Glomerular endothelial cell (primary cell): ENCODE results near the gene OR6A2. TPM values are rescaled to one million over a fixed set of nuclear protein-coding genes. Genes with fewer than 3 reads are reported as not detected.
A peak's percentile ranks its signal among the peaks of the same experiment; 100 is the strongest.
"Not testable (repeated sequence)": the region's sequence is repeated elsewhere in the genome, so short reads cannot be mapped to it uniquely, and the experiment has no call there.

ENCODE experiments used
- DNase-seq: peaks from one replicate; pipeline ENCODE4 v3.0.0-alpha.2; 2011; ENCODE audit warnings: low read depth, low spot score; ENCODE audit errors: extremely low read depth
- total RNA-seq: library from RNA; depleted of rRNA; stranded (reverse); fragments of >200 nt; gene quantifications from 2 replicates; pipeline ENCODE4 v1.2.3, GENCODE V29; 2015

OR6A2 gene
- 0.19 and 0.29 TPM in 2 replicates for total RNA-seq

- no peak for DNase-seq
Measured at GRCh38 chr11:6799402-6799801, at the start of gene OR6A2. TSS of gene OR6A2 (minus strand) at chr11:6799689. CDS start at chr11:6795708, 3,981 bp downstream.

DNA sequence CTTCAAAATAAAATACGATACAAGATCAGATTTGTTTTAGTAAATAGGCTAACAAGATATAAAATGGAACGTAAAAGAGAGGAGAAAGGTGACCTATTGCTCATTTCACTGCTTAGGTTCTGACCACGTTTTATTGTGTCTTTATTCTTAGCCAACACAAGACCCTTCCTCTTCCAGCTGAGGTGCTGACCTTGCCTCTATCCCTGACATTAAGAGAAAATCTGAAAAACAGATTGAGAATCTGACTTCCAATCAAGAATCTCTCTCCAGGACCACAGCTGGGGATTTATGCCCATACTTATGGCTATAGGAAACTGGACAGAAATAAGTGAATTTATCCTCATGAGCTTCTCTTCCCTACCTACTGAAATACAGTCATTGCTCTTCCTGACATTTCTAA, 45.9 kb upstream of the OR6A2 start, which contains the start of gene OR10A5:
TSS of gene OR10A5 (plus strand) at position 301 of the 400 bp plus-strand sequence. CDS start at position 301, 0 bp downstream.
- no peak for DNase-seq

DNA sequence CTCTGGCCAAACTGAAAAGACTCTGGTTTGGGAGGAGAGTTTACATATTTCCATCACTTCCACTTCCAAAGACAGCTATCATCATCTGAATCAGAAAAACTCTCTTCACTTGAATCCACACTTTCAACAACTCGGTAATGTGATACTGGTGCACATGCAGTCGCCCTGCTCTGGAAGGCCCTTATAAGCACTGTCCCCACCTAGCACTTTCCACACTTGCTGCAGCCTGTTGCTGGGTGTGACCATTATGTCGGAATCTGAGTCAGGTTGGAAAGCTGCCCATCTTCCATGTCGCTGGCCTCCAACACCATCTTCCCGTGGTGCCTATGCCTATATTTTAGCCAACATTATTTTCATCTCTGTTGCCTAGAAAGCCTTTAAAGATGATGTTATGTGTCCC, 44.9 kb upstream of the OR6A2 start:
- DNase-seq, result no peak

- no peak for DNase-seq
Measured at GRCh38 chr11:6843670-6844069, 44.2 kb upstream of the OR6A2 start.

GRCh38 chr11:6841694-6842093, 42.2 kb upstream of the OR6A2 start:
- no peak for DNase-seq

GRCh38 chr11:6834021-6834420, 34.5 kb upstream of the OR6A2 start:
- no peak for DNase-seq

DNA sequence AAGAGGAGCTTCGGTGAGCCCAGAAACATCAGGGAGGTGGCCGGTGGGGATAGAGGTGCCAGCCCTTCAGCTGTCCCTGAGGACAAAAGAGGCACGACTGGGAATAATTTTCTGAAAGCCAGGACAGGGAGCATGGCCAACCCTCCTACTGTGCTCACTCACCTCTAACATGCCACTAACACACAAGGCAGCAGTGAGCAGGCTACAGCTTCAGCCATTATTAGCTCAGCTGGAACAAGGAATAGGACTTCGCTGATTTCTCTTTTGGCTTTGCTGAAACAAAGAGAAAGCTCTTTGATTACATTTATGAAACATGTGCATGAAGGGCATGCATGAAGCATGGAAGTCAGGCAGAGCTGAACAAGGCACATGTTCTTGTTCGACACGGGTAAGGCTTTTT, 33.9 kb upstream of the OR6A2 start:
- DNase-seq, result no peak

DNA sequence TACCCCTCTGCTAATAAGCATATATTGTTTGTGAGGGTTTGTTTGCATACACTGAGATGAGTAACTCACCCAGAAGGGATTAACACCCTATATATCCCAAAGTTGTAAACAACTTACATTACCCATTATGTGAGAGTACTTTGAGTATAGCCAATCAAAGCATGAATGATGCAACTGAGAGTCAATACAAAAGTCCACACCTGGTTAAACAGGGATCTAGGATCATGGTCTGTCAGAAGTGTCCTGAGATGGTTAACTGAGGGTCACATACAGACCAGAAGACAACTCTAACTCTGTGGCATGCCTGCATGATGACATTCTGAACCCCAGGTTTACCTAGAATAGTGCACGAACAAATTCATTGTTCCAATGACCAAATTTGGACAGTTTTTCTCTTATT, 28.6 kb upstream of the OR6A2 start:
- no peak for DNase-seq

GRCh38 chr11:6825231-6825744, 25.8 kb upstream of the OR6A2 start:
- DNase-seq, result no peak

DNA sequence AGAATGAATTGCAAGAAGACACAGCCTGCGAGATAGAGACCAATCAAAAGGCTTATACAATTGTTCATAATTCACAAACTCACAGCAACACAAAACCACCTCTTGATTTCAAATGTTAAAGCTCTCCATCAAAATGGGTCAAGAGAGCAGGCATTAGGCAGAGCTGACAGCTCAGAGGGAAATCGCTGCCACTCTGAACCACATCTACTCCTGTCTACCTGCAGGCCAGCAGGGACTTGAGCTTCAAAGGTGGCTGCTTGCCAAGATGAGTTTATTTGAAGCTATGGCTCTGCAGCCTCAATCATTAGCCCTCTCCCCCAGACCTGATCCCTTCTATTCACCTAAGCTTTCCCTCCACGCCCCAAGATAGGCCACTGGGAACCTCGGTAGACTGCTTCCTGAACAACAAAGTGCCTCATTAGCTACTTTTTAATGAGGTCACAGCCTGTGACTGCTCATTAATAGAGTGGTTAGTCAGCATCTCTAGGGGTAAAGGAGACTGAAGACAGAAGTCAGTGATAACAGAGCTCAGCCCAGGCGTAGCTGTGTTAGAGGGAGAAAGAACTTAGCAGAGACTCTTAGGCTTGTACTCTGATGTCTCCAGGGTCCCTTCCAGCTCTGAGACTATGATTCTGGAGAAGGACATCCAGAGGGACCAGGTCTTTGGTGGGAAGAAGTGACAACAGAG, 24.8 kb upstream of the OR6A2 start:
- no peak for DNase-seq

DNA sequence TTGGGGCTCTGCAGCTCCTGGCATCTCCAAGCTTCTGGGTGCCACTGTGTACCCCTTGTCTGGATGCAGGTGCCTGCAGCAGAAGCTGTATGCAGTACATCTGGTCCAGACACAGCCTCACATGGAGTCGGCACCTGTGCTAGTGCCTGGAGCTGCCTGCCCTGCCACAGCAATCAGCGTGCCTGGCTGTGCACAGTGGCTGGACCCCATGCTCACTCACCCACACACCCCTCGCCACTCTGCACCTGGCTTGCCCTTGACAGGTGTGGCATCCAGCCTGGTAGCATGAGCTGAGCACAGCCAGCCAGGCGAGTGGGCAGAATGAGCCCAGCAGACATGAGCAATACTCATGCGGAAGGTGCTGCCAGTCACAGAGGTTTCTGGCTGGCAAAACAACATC, 19.5 kb upstream of the OR6A2 start:
- no peak for DNase-seq

- DNase-seq, result no peak
Measured at GRCh38 chr11:6817694-6818093, 18.2 kb upstream of the OR6A2 start.

DNA sequence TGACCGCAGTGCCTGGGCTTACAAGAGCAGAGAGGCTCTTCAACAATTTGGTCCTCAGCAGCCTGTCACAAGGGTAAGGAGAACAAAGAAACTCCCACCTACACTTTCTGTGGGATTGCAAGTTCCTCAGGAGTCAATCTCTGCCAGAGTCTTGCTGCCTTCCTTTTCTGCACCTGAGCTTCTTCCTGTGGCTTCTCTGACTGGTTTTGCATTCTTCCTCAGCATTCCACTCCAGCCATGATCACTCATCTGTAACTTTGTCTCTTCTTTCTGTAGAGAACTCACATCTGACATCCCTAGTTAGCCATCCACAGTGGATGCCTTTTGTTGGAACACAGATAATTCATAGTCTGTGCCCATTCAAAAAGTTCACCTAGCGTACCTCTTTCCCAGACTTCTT, 14.2 kb upstream of the OR6A2 start:
- DNase-seq, result no peak

DNA sequence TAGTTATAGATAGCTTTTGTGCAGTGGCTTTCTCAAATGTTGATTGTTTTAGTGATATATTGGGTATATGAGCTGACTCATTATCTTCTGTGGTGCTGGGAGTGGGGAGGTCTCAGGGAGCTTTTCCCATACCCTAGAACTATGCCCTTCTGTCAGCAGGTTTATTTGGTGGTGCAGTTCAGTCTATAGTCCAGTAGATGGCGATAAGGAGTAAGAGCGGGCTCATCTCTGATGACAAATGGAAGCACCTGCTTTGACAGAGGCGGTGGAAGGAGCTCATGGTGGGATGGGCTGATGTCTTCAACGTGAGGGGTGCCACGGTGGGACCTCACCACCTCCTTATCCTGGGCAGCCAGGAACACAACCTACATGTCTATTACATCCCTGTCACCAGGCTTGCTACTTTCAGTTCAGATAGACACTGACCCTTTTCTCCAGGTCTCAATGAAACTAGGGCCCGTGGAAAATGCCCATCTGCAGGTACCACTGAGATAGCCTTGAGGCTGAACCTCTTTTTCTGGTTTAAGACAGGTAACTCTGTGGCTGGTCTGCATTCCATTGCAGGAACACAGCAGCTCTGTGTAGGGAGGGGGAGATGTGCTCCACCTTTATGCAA, 13.0 kb upstream of the OR6A2 start:
- peak; percentile 12 for DNase-seq

DNA sequence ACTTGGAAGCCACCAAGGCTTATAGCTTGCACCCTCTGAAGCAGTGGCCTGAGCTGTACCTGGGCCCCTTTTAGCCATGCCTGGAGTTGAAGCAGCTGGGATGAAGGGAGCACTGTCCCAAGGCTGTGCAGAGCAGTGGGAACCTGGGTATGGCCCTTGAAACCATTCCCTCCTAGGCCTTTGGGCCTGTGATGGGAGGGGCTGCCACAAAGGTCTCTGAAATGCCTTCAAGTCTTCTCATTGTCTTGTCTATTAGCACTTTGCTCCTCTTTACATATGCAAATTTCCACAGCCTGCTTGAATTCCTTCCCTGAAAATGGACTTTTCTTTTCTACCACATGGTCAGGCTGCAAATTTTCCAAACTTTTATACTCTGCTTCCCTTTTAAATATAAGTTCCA, 1.6 kb upstream of the OR6A2 start:
- not testable (repeated sequence) for DNase-seq

GRCh38 chr11:6794639-6795038, 4.8 kb downstream of the OR6A2 start:
- no peak for DNase-seq

GRCh38 chr11:6790546-6790945, 8.9 kb downstream of the OR6A2 start:
- DNase-seq, result no peak

DNA sequence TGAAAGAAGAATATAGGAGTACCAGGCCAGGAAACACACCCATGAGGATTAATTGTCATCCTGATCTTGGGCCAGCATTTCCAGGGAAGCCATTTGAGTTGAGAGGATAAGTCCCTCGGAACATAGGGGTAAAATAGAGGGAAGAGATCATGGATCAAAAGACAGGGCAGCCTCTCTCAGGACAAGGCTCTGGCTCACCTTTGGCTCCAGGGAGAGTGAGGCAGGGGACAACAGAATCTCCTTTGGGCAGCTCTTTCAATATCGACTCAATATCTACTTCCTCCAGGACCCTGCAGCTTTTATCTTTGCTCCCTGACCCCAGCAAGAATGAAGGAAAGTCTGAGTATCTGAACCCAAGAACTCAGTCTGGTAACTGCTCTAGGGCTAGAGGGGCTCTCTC, 16.8 kb downstream of the OR6A2 start, which contains the start of gene OR2AG1:
TSS of gene OR2AG1 (plus strand) at position 301 of the 400 bp plus-strand sequence. CDS start 2,018 bp downstream, outside the sequence.
- no peak for DNase-seq

- no peak for DNase-seq
Measured at GRCh38 chr11:6780829-6781228, 18.7 kb downstream of the OR6A2 start.

- DNase-seq, result no peak
Measured at GRCh38 chr11:6778518-6778917, 21.0 kb downstream of the OR6A2 start.

GRCh38 chr11:6771926-6772893, 27.3 kb downstream of the OR6A2 start, which contains the start of gene OR2AG2:
TSS of gene OR2AG2 (minus strand) at chr11:6771976. CDS start at chr11:6768957, 3,019 bp downstream.
- DNase-seq, result no peak
